Gastrocnemius medialis (tissue), 4 donors: ENCODE data around the gene ABT1.

ENCODE experiments used
- POLR2A ChIP-seq, 2 donors: fragments of 450-650 bp; IDR thresholded peaks; one replicate each; pipeline ENCODE4 v1.6.1; 2017; ENCODE audit warnings: antibody characterized with exemption in 2 of 2, mild to moderate bottlenecking in 2 of 2, moderate library complexity in 2 of 2
- TF ChIP-seq, protein P1 (sequence below), 5 experiments: fragments of 450-650 bp in 3 of 5; fragments of 200-600 bp in 2 of 5; sonication (generic) in 2 of 5; IDR thresholded peaks in 4 of 5; conservative IDR thresholded peaks in 1 of 5; 1 replicate in 4 of 5; 2 replicates in 1 of 5; pipeline ENCODE4 v1.5.1; 2016 to 2019; ENCODE audit warnings: antibody characterized with exemption in 5 of 5, mild to moderate bottlenecking in 3 of 5, moderate library complexity in 3 of 5

DNA sequence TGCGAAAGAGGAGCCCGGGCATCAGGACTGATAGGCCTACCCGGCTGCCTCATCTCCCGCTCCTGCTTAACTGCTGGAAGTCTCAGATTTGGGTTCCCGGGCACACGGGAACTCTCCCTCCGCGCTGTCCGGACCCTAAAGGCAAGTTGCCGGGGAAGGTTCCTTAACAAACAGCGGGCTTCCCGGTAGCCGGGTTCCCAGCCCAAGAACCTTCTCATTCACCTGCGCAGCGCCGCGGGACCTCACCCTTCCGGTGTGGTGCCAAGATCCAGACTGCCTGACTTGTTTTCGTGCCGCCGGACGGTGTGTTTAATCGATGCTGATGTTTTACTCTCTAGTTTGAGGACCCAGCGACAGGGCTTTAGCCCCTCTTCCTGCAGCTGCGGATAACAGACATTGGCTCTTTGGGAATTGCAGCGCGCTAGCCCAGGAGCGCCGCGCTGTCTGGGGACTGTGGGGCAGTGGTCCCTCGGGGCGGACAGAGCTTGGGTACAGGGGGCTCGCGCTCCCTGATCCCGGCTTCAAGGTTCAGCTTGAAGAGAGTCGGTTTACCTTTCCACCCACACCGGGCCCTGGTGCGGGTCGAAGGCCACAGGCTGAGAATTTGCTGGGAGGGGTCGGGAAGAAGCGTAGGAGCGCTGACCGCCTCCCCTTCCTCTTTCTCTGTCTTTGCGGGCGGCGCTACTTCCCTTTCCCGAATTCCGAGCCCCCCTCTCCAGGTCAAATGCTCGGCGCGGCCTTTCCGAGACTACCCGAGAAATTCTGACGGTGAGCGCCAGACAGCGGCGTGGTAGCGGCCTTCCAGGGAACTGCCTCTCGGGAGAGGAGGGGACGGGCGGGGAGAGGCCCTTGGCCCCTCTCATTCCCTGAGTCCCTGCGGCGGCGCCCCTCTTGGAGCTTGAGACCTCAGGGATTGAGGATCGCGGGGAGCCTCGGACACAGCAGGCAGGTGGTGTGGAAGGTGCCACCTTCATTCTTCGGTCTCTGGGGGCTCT is 17.2 kb downstream of the ABT1 start:
- no peak for TF ChIP-seq POLR2A (IDR thresholded peaks at IDR 0.05)
- TF ChIP-seq, protein P1, sequence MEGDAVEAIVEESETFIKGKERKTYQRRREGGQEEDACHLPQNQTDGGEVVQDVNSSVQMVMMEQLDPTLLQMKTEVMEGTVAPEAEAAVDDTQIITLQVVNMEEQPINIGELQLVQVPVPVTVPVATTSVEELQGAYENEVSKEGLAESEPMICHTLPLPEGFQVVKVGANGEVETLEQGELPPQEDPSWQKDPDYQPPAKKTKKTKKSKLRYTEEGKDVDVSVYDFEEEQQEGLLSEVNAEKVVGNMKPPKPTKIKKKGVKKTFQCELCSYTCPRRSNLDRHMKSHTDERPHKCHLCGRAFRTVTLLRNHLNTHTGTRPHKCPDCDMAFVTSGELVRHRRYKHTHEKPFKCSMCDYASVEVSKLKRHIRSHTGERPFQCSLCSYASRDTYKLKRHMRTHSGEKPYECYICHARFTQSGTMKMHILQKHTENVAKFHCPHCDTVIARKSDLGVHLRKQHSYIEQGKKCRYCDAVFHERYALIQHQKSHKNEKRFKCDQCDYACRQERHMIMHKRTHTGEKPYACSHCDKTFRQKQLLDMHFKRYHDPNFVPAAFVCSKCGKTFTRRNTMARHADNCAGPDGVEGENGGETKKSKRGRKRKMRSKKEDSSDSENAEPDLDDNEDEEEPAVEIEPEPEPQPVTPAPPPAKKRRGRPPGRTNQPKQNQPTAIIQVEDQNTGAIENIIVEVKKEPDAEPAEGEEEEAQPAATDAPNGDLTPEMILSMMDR (IDR thresholded peaks at IDR 0.05 in 4 of 5, conservative IDR thresholded peaks at IDR 0.05 in 1 of 5): no peak
